Heart left ventricle (tissue), 13 donors: ENCODE data around the gene EFR3B.

Experiments
- POLR2A ChIP-seq, 2 donors: fragments of 450-650 bp; IDR thresholded peaks; one replicate each; pipeline ENCODE4 v1.6.1; 2017; ENCODE audit warnings: antibody characterized with exemption in 2 of 2, mild to moderate bottlenecking in 2 of 2, moderate library complexity in 2 of 2
- TF ChIP-seq, protein P1 (sequence below), 12 donors: fragments of 200-600 bp; sonication (generic) in 4 of 12; IDR thresholded peaks; one replicate each; pipeline versions ENCODE4 v1.5.0 to v1.8.0; 2018 to 2022; ENCODE audit warnings: antibody characterized with exemption in 12 of 12, mild to moderate bottlenecking in 5 of 12
- donor health status: ischemic (EF 13 %, LVEDD 7.1; RV severe dilation, severe dysfunction).
- donor health status: DM: no; HTN: yes; CAD: no.
- donor health status: DM: no; HTN: no; CAD: no.
- donor health status: ischemic (EF 25% LVEDD 6.9; RV normal size, moderate dysfunction).
- donor health status: ischemic (EF 25% LVEDD 5.7; RV mildly dilated, moderate dysfunction).
- donor health status: ischemic (EF 35%, LVEDD 5.7; RV mildly dilated, moderate dysfunction).
- donor health status: nonischemic (EF 11% LVEDD 7.7; RV severe dilation, severe dysfunction).
- donor health status: DM: yes; HTN: yes; CAD: no.
- donor health status: PGD.
- donor health status: ischemic (EF 29% LVEDD 5.4; RV normal size, mild dysfunction).
- donor health status: nonischemic (EF 23%, LVEDD 6.1; RV moderate dilation, normal function).

DNA sequence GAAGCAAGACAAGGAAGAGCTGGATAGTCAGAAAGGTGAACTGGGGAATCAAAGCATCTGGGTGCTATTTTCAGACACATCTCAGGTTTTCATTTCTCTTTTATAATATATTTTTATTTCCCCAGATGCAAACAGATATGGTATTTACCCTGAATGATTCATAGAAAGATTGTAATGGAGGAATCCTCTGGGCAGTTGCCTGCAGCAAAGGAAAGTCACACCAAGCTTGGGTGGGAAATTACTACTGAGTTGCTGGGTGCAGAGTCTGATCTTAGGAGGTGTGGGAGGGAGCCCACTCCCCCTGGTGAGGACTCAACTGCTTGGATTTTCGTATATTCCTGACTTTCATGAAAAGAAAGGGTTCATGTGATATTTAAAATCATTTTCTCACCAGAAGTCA is 2.1 kb downstream of the EFR3B start:
- TF ChIP-seq, protein P1, sequence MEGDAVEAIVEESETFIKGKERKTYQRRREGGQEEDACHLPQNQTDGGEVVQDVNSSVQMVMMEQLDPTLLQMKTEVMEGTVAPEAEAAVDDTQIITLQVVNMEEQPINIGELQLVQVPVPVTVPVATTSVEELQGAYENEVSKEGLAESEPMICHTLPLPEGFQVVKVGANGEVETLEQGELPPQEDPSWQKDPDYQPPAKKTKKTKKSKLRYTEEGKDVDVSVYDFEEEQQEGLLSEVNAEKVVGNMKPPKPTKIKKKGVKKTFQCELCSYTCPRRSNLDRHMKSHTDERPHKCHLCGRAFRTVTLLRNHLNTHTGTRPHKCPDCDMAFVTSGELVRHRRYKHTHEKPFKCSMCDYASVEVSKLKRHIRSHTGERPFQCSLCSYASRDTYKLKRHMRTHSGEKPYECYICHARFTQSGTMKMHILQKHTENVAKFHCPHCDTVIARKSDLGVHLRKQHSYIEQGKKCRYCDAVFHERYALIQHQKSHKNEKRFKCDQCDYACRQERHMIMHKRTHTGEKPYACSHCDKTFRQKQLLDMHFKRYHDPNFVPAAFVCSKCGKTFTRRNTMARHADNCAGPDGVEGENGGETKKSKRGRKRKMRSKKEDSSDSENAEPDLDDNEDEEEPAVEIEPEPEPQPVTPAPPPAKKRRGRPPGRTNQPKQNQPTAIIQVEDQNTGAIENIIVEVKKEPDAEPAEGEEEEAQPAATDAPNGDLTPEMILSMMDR (IDR thresholded peaks at IDR 0.05), result no peak
- no peak for TF ChIP-seq POLR2A (IDR thresholded peaks at IDR 0.05)
